Hematopoietic multipotent progenitor cell treated with erythropoietin and hydrocortisone succinate and interleukin-3 and kit ligand, for 17 days (in vitro differentiated cells): Measurements from ENCODE around the gene SOCS7.

Source experiments
- DNase-seq: peaks from one replicate; pipeline ENCODE4 v3.0.0-alpha.2; 2015; ENCODE audit warnings: low spot score

Gene SOCS7

DNA sequence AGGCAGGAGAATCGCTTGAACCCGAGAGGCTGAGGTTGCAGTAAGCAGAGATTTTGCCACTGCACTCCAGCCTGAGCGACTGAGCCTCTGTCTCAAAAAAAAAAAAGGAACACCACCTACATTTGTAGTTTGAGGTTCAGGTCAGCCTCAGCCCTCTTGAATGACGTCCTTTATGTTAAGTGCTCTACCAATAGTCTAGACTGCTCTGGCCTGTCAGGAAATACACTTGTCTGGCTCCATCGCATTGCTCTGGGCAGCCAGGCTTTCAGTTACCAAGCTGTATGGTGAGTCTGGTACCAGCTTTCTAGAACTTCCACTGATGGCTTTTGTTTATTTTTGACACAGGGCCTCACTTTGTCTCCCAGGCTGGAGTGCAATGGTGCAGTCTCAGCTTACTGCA lies 11.4 kb downstream of the SOCS7 start:
- DNase-seq = no peak

DNA sequence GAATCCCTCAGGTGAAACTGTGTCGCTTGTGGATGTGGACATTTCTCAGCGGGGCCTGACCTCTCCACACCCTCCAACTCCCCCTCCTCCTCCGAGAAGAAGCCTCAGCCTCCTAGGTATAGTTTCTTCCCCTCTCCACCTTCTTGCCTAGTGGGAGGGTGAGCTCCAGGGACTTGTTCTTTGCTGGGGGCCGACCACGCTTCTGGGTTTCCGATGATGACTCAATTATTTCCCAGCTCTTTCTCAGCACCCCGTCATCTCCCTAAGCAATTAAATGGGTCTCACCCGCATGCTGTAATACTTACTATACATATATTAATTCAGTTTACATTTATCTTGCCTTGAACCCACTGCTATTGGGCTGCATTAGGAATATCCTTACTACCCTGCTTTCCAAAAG lies 13.1 kb downstream of the SOCS7 start:
- DNase-seq = no peak

DNA sequence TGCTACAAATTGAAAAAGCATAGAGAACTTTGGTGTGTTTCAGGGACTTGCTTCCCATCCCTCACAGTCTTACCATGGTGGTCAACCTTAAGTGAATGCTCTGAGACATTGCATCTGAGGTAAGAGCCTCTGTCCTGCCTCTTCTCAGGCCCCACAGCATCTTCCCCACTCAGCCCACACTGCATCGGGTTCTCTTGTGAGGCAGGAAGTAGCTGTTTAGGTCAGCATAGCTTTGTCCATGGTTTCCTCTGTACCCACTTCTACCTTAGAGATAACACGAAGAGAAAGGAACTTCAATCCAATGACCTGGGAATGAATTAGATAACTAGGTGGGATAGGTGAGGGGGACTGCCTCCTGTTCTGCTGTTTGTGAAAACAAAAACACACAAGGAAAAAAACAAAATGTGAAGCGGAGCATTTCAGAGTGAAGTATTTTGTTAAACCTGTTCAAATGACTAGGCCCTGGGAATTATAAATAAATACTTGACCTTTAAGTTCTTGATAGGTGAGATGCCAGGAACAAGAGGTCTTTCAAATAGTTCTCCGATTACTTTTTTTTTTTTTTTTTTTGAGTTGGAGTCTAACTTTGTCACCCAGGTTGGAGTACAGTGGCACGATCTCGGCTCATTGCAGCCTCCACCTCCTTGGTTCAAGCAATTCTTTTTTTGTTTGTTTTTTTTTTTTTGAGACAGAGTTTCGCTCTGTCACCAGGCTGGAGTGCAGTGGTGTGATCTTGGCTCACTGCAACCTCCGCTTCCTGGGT lies 17.7 kb downstream of the SOCS7 start:
- no peak for DNase-seq

DNA sequence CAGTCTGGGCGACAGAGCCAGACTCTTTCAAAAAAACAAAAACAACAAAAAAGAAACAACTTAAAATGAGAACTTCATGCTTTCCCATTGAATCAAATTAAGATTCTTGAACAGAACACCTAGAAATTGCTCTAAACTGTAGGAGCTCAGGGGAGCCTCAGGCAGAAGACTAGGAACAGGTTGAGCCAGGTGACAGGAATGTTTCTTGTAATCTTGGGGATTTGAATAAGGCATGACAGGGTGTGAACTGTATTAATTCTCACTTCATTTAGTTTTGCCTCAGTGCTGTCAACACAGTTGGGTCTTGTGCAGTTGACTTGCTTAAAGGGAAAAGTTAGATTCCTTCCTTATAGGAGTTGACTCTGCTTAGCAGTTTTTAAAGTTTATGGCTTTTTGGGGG lies 27.8 kb downstream of the SOCS7 start:
- no peak for DNase-seq

DNA sequence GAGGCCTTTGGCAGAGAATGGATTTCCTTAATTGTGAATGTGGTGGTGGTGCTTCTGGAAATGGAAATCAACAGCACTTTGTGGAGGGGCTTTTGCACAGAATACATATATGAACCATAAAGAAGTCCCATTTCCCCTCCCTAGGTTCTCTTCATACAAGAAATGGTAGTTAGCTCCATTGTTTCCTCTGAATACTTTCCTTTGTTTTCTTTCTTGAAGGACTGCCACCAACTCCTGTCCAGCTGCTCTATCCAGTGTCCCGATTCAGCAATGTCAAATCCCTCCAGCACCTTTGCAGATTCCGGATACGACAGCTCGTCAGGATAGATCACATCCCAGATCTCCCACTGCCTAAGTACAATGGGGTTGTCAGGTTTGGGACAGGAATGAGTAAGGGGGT lies 43.4 kb downstream of the SOCS7 start:
- no peak for DNase-seq

DNA sequence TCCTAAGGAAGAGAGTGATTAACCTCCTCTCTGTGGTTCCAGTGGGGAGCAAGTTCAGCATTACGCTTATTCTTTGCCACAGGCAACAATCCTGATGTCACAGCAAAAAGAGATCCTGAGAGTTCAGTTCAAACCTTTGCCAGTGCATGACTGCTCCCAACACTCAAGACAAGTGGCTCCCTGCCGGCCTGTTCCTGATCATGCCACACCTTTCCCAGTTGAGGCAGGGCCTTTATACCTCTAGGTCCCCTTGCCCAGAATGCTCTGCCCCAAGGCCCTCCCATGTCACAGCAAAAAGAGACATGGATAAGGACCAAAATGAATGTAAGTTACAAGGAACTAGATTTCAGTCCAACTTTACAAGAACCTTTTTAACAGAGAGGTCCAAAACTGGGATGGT lies 45.6 kb downstream of the SOCS7 start:
- DNase-seq = no peak

DNA sequence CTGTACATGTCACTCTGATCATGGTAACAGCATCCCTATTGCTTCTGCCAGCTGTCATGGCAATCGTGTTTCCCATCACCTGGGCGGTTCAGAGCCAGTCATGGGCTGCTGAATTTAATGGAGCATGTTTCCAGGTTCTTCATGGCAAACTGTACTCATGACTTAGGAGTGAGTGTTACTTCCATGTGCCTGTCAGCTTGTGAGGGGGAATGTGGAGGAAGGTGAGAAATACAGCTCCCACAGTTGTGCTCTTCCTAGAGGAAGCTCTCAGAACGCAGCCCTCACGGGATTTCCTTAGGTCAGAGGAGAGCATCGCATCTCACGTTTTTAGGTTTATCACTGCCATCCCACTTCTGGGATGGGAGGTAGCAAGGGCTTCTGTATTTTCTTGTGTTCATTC lies 48.6 kb downstream of the SOCS7 start:
- no peak for DNase-seq

DNA sequence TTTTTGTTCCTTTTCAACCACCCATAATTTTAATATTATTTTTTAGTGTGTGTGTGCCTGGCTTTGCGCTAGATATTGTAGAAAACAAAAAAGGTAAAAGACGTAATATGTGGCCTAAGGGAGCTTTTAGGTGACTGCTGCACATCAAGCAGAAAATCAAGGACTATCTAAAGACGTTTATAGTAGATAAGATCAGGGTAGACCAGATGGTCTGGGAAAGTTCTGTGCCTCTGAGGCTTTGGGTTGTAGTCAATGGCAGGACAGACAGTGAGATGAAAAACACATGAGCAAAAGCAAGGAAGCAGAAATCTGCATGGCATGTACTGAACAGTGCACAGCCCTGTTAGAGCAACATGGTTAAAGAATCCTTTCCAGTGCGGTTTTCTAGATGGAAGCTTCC lies 49.8 kb downstream of the SOCS7 start:
- no peak for DNase-seq

DNA sequence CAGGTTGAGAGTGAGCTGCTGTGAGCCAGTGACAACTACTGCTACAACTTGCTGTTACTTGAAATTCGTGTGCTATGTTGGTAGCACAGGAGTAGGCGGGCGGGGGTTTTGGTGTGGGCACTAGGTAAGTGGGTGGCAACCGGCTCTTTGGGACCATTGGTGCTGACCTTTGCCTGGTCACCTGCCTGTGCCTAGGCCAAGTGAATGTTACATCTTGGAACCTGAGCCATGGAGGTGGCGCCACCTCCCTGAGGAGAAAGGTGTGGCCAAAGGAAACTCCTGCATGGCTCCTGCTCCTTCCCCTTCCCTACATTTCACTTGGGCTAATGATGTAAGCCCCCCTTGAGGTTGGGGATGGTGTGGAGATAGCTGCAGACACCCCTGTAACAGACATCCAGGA lies 51.3 kb downstream of the SOCS7 start:
- no peak for DNase-seq

DNA sequence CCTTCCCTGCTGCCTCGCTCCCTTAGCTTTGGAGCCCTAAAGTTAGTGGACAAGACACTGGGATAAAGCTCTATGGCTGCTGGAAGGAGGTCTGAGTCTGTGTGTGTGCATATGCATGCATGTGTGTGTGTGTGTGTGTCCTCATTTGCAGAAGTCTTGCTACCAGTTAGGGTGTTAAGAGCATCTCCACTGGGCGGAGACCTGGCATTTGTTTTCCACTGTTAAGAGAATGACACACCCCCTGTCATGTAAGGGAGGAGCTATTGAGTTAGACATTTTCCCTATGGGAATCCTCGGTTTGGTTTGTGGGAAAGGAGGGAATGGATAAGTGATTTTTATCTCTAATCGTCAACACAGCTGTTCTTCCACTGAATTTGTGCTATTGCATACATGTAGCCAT lies 51.8 kb downstream of the SOCS7 start:
- DNase-seq = no peak

DNA sequence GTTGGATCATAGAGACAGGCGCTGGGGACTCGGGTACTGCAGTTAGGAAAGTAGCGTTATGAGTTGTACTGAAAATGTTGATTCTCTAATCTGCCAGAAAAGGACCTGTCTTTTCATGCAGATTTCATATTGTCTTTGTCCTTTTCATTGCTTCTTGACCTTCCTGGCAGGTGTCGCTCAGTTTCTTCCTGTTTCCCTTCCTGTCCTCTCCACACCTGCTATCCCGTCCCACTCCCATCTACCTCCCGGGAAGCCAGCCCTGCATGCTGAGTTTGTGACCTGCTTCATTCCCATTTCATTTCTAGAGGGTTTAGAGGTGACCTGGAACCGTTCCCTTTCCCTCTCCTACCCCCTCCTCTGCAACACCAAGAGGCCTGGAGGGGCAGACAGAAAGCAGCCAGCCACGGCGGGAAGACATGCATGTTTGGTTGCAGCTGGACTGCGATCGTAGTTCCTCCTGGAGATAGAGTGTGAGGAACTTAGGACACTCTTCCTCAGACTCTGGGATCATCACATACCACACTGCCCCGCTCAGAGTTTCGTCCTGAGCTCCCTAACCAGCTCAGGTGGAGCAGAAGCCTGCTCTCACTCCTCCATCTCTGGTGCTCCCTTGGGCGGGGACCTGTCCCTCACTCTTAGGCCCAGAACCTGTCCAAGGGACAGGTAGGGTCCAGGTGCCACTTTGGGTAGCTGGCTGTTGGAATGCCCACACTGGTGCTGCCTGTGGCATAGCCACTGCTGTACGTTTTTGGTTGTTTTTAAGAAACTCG lies 52.7 kb downstream of the SOCS7 start:
- DNase-seq = no peak

DNA sequence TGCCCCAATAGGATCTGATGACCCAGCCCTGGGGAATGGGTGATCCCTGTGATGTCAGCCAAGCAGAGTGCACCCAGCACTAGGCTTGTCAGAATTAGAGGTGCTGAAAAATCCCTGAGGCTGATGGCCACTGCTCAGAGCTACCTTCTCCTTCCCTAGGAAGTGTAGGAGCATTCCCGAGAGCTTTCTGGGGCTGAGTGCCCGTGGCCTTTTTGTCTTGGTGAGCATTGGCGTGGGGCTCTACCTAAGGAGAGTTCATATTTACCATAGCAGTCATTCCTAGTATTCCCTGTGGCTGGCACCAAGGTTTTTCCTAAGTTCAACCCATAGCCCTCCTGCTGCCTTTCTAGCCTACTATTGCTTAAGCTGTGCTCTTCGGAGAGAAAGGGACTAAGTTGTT lies 54.0 kb downstream of the SOCS7 start:
- DNase-seq = no peak

DNA sequence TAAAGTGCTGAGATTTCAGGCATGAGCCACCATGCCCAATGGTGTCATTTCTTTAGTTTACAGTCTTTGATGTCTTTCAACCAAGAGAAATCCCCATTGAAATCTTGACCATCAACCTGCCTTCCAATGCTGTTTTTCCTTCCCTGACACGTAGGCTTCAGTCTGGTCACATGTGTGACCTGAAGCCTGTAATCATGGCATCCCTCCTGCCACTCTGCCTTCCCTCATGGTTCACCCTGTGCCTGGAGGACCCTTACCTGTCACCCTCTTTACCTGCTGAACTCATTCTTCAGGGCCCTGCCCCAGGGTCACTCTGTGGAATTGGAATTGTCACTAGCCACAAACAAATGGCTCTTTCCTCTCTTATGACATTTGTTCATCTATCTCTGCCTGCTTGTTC lies 58.6 kb downstream of the SOCS7 start:
- no peak for DNase-seq

DNA sequence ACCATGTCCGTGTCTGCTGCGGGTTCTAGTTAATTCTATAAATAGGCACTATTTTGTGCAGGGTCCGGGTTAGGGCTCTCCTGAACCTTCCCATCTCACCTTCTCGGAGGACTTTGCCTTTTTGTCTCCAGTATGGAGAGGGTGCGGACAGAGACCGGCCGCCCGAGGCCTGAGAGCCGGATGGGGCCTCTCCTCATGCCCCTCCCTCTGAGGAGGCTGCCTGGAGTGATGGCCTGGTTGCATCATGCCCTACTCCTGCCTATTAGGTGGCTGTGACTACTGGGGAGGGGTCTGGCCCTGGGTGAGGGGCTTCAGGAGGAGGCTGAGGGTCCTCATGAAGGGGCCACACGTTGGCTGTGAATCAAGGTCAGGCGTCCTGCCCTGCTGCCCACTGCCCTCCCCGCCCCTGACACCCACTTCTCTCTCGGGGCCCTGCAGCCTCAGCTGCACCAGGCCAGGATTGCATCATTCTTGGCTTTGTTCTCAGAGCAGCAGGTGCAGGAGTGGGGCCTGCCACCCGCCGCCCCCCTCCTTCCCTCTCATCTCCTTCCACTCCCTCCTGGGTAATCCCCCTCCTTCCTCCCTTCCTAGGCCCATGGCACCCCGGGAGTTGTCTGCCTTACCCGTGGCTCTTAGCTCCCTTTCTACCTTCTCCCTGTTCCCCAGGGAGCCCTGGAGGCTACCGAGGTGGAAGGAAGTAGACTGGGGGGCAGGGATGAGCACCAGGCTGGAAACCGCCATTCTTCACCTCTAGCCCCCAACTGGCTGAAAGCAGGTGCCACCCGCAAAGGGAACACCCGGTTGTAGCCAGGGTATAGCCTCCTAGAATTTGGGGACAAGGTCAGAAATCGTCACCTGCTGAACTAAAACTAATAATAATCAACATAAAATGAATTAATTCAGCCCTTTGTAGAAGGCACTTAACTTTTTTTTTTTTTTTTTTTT lies 63.9 kb downstream of the SOCS7 start:
- no peak for DNase-seq

DNA sequence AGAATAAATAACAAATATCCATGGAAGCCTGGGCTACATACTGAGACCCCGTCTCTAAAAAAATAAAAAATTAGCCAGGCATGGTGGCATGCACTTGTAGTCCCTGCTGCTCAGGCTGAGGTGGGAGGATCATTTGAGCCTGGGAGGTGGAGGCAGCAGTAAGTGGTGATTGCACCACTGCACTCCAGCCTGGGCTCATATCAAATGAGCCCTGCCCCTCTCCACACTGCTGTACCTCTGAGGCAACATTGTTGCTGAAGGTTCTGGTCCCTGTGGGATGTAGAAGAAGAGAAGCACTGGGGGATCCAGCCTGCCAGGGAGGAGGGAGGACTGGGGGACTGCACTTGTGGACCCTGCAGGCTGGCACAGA lies 65.2 kb downstream of the SOCS7 start:
- no peak for DNase-seq

DNA sequence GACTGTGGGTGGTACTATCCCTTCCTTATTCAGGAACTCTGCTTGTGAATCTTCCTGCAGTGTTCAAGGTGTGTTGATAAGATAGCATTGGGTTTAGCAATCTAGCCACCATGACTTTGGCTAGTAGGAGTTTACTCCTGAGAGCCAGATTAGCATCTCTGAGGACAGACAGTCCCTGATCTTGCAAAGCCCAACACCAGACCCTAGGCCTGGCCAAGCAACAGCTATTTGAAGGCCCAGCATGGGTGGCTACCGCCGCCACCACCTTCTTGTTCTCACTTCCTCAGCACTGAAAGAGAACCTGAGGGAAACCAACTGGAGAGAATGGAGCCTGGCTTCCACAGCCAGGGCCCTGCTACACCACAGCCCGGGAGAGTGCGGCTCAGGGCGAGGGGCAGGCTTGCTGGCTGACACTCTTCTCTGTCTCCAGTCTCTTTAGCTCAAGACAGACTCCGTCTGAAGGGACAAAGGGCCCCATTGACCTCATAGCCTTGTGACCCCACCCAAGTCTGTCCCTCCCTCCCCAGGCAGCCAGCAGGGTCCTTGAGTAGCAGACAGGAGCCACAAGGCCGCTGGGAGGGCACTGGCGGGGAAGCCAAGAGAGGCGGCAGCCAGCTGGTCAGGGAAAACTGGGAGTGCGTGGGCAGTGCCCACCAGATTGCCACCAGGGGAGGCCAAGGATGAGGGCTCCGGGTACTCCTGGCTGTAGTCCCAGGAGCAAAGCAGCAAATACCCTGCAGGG lies 65.7 kb downstream of the SOCS7 start:
- DNase-seq = no peak

DNA sequence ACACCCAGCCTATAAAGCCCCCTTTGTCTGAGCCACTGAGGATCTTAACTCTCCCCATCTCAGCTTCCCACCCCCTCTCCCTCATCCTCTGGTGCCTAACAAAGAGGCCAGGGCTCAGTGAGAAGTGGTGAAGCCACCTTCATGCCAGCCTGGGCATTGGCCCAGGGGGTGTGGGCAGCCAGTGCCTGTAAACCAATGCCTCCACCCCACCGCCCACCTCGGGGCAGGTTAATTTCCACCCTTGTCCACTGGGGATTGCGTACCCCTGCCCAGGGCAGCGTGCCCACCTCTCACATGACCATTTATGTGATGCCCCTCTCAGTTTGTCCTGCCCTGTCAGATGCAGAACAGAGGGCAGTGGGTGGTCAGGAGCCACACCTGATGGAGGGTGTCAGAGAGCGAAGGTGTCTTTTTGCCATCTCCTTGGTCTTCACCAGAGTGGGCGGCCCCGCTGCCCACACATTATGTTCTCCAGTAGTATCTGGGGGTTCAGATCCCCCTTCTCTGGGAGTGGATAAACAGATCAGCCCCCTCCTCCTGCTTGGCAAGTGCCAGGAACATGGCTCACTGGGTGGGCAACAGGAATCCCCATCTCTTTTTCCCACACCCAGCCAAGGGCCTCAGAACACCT lies 66.5 kb downstream of the SOCS7 start:
- DNase-seq = no peak

DNA sequence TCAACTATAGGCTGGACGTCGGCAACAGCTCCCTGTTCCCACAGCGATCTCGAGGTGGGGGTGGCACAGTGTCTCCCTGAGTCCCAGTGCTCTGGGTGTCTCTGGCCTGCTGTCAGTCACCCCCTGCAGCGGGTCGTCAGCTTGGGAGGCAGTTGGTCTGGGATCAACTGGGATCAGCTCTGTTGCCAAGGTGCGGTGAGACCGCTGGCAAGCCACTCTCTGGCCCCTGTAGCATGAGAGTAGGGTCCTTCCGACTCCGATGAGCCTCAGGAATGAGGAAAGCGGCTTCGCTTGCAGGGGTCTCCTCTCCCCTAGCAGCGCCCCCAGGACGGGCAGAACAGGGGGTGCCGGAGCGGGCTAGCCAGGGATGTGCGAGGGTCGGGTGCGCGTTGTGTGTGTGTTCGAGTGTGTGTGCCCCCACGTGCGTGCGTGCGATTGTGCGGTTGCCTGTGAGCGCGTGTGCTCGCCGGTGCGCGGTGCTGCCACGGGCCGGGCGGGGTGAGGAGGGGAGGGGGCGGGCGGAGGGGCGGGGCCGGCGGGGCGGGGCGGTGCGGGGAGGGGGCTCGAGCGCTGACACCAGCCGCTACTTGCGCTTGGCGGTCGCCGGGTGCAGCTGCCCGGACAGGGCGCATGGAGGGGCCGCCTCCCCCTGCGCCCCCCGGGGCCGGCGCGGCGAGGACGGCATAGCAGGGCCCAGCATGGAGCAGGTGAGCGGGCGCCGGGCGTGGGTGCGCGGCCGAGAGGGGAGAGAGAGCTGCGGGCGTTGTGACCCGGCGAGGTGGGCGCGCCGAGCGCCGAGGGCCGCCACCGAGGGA lies 67.3 kb downstream of the SOCS7 start:
- DNase-seq = no peak

DNA sequence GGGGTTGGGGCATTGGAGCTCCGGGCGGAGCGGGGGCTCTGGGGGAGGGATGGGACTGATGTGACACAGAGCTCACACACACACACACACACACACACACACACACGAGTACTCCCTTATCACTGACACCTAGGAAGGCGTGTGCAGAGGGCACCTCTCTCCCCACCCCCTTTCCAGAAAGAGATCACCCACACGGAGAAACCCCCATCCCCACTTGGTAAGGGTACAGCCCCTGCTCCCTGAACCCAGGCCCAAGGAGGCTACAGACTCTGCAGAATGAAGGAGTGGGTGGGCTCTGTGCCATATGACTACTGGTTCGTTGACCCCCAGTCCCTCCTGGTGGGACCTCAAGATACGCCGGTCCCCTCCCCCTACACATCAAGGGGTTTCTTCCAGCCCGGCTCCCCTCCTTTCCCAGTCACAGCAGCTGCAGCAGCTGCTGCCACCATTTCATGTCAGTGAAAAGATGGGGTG lies 67.9 kb downstream of the SOCS7 start:
- DNase-seq = no peak

DNA sequence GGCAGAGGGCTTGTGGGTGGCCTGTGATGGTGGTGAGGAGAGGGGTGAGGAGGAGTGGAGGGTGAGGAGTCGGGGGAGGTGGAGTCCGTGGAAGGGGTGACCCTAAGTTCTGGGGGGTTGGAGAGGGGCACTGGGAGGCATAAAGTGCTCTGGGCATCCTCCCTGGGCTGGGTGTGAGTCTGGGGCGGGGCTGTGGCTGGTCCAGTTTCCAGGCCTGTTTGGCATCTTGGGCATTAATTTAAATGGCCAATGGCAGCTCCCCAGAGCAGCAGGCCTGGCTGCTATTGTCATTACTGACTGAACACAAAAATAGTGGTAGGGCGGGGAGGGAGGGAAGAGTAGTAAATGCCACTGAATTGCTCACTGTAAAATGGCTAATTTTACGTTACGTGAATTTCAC lies 68.9 kb downstream of the SOCS7 start:
- no peak for DNase-seq
